Measurements from ENCODE around the gene E2F2.

GRCh38 chr1:23558872-23559135 lies 27.8 kb upstream of the E2F2 start:
- TF ChIP-seq, protein P1, sequence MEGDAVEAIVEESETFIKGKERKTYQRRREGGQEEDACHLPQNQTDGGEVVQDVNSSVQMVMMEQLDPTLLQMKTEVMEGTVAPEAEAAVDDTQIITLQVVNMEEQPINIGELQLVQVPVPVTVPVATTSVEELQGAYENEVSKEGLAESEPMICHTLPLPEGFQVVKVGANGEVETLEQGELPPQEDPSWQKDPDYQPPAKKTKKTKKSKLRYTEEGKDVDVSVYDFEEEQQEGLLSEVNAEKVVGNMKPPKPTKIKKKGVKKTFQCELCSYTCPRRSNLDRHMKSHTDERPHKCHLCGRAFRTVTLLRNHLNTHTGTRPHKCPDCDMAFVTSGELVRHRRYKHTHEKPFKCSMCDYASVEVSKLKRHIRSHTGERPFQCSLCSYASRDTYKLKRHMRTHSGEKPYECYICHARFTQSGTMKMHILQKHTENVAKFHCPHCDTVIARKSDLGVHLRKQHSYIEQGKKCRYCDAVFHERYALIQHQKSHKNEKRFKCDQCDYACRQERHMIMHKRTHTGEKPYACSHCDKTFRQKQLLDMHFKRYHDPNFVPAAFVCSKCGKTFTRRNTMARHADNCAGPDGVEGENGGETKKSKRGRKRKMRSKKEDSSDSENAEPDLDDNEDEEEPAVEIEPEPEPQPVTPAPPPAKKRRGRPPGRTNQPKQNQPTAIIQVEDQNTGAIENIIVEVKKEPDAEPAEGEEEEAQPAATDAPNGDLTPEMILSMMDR (IDR thresholded peaks at IDR 0.05; ENCODE audit: insufficient read depth, low read length, poor library complexity, severe bottlenecking), result no peak
- no peak for TF ChIP-seq EZH2phosphoT487 (conservative IDR thresholded peaks at IDR 0.05; ENCODE audit: low read length)

Measured in SU-DHL-6 (cell line).